Loucy (cell line): ENCODE data around the gene VMP1.

ENCODE experiments used
- EZH2phosphoT487 ChIP-seq: fragments of 200-600 bp; IDR thresholded peaks from 2 replicates; pipeline ENCODE4 v1.6.1; 2018; ENCODE audit warnings: antibody characterized with exemption, mild to moderate bottlenecking, moderate library complexity, borderline replicate concordance
- TF ChIP-seq, protein P1 (sequence below): fragments of 200-600 bp; sonication (generic); conservative IDR thresholded peaks from 2 replicates; pipeline ENCODE4 v1.5.1; 2014; ENCODE audit warnings: mild to moderate bottlenecking, antibody characterized with exemption, low read length

DNA sequence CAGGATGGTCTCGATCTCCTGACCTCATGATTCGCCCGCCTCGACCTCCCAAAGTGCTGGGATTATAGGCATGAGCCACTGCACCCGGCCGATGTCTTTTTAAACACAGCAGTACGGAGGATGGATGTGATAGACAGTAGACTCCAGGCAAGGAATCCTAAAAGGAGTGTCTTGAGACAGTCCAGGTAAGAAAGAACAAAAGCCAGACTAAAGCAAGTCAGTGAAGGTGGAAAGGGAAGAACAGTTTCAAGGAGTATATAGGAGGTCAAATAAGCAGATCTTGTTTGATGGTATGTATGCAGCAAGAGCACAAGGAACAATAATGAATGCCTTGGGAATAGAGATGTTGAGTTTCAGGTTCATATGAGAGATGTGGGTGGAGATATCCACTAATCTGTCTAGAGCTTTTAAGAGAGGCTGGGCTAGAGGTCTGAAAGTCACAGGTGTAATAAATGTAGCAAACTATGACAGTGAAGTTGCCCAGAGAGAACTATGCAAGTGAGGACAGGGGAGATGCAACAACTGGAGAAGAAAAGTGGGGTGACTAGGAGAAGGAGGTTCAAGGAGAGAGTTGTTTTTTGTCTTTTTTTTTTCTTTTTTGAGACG is 180.8 kb downstream of the VMP1 start:
- TF ChIP-seq, protein P1, sequence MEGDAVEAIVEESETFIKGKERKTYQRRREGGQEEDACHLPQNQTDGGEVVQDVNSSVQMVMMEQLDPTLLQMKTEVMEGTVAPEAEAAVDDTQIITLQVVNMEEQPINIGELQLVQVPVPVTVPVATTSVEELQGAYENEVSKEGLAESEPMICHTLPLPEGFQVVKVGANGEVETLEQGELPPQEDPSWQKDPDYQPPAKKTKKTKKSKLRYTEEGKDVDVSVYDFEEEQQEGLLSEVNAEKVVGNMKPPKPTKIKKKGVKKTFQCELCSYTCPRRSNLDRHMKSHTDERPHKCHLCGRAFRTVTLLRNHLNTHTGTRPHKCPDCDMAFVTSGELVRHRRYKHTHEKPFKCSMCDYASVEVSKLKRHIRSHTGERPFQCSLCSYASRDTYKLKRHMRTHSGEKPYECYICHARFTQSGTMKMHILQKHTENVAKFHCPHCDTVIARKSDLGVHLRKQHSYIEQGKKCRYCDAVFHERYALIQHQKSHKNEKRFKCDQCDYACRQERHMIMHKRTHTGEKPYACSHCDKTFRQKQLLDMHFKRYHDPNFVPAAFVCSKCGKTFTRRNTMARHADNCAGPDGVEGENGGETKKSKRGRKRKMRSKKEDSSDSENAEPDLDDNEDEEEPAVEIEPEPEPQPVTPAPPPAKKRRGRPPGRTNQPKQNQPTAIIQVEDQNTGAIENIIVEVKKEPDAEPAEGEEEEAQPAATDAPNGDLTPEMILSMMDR, result no peak
- TF ChIP-seq EZH2phosphoT487, result no peak
